Activated CD4-positive, alpha-beta memory T cell treated with anti-CD3 and anti-CD28 coated beads, Interleukin-2, amount 10 ng/mL, durations not matched to agents 7 days and 5 days (primary cell): ENCODE data around the gene FAM210B. TPM values are rescaled to one million over a fixed set of nuclear protein-coding genes. Genes with fewer than 3 reads are reported as not detected.
"Not testable (repeated sequence)": the region's sequence is repeated elsewhere in the genome, so short reads cannot be mapped to it uniquely, and the experiment has no call there.

ENCODE experiments used
- CTCF ChIA-PET: fragments of 350-600 bp; sonication (Branson Sonifier 250); formaldehyde crosslinking; loops from one replicate; lab custom pipeline; 2021; ENCODE audit warnings: antibody characterized with exemption, inconsistent platforms; lab: Charles Lee
- POLR2A ChIA-PET: fragments of 350-600 bp; sonication (Branson Sonifier 250); formaldehyde crosslinking; loops from one replicate; lab custom pipeline; 2021; ENCODE audit warnings: antibody characterized with exemption; lab: Charles Lee
- DNase-seq: peaks from one replicate; pipeline ENCODE4 v3.0.0-alpha.2; 2020
- H3K27ac Mint-ChIP-seq: one replicate; pipeline ENCODE4 v1.8.0; 2021; ENCODE audit warnings: mild to moderate bottlenecking, mixed read lengths
- H3K27me3 Mint-ChIP-seq: one replicate; pipeline ENCODE4 v1.8.0; 2021; ENCODE audit warnings: mixed read lengths
- H3K36me3 Mint-ChIP-seq: one replicate; pipeline ENCODE4 v1.8.0; 2021; ENCODE audit warnings: low read depth, mixed read lengths
- H3K4me1 Mint-ChIP-seq: one replicate; pipeline ENCODE4 v1.8.0; 2021; ENCODE audit warnings: mixed read lengths
- H3K4me3 Mint-ChIP-seq: one replicate; pipeline ENCODE4 v1.8.0; 2021; ENCODE audit warnings: mild to moderate bottlenecking, mixed read lengths
- H3K9me3 Mint-ChIP-seq: one replicate; pipeline ENCODE4 v1.8.0; 2021; ENCODE audit warnings: mixed read lengths
- total RNA-seq, 2 experiments: library from RNA; stranded (reverse); gene quantifications; one replicate each; pipeline ENCODE4 v1.2.3, GENCODE V29; 2021

The FAM210B gene
- total RNA-seq, 2 experiments from 2014 or later: 3.7 to 4.3 TPM

- CTCF ChIA-PET: interaction anchor here (0.6 kb wide), 1 partner anchor 11 kb away, joined by 3 read pairs; no protein-coding TSS in a partner anchor
- POLR2A ChIA-PET: no interaction called here
- Mint-ChIP-seq H3K36me3 (peaks cover 87% of the 10 kb centered on the region), H3K9me3 (no peaks in the 10 kb centered on the region), H3K27me3 (no peaks in the 10 kb centered on the region), H3K4me3 (no peak overlapping the region), H3K4me1 (peaks cover 69% of the 10 kb centered on the region), H3K27ac (no peak overlapping the region)
- DNase-seq: no peak
Measured at GRCh38 chr20:56386219-56386618, 27.4 kb downstream of the FAM210B start.

GRCh38 chr20:56388882-56389281 lies 30.1 kb downstream of the FAM210B start:
- no peak overlapping the region for H3K4me3 Mint-ChIP-seq
- no peaks in the 10 kb centered on the region for H3K9me3 Mint-ChIP-seq
- H3K27ac Mint-ChIP-seq: peak overlapping the region; percentile 2
- POLR2A ChIA-PET: no interaction called here
- H3K27me3 Mint-ChIP-seq: no peaks in the 10 kb centered on the region
- no peak for DNase-seq
- peaks cover 61% of the 10 kb centered on the region for H3K4me1 Mint-ChIP-seq
- CTCF ChIA-PET: no interaction called here
- peaks cover 74% of the 10 kb centered on the region for H3K36me3 Mint-ChIP-seq

GRCh38 chr20:56389807-56390206 lies 31.0 kb downstream of the FAM210B start:
- Mint-ChIP-seq H3K36me3 (peaks cover 70% of the 10 kb centered on the region), H3K4me3 (peak overlapping the region; percentile 47)
- CTCF ChIA-PET: no interaction called here

GRCh38 chr20:56390396-56390795 lies 31.6 kb downstream of the FAM210B start:
- Mint-ChIP-seq H3K4me1 (peaks cover 67% of the 10 kb centered on the region), H3K4me3 (peak overlapping the region; percentile 47), H3K36me3 (peaks cover 71% of the 10 kb centered on the region)
- H3K27ac Mint-ChIP-seq, DNase-seq, H3K27me3 Mint-ChIP-seq, H3K9me3 Mint-ChIP-seq: not testable (repeated sequence)
- POLR2A ChIA-PET: interaction anchor here (1.2 to 4.1 kb wide), 6 partner anchors 9 to 86 kb away, joined by 6 to 58 read pairs (median 14); partner anchors contain the start of genes CASS4 and FAM210B
- CTCF ChIA-PET: interaction anchor here (0.9 kb wide), 1 partner anchor 17 kb away, joined by 3 read pairs; no protein-coding TSS in a partner anchor

More at GRCh38 chr20:56389807-56390206, 31.0 kb downstream of the FAM210B start:
- H3K9me3 Mint-ChIP-seq: no peaks in the 10 kb centered on the region
- POLR2A ChIA-PET: no interaction called here
- H3K4me1 Mint-ChIP-seq: peaks cover 66% of the 10 kb centered on the region
- H3K27me3 Mint-ChIP-seq: no peaks in the 10 kb centered on the region
- peak overlapping the region; percentile 17 for H3K27ac Mint-ChIP-seq
- DNase-seq: no peak

GRCh38 chr20:56391037-56391436 lies 32.3 kb downstream of the FAM210B start:
- no peak overlapping the region for H3K27ac Mint-ChIP-seq
- no peak for DNase-seq
- ChIA-PET POLR2A (interaction anchor here (0.5 to 4.1 kb wide), 17 partner anchors 8 to 94 kb away, joined by 4 to 58 read pairs (median 6); partner anchors contain the start of genes CASS4, FAM210B and RTF2), CTCF (interaction anchor here (0.9 to 1.8 kb wide), 2 partner anchors 18 to 78 kb away, joined by 3 to 12 read pairs; partner anchors contain the start of gene RTF2)
- H3K27me3 Mint-ChIP-seq: no peaks in the 10 kb centered on the region
- H3K36me3 Mint-ChIP-seq: peaks cover 72% of the 10 kb centered on the region
- no peaks in the 10 kb centered on the region for H3K9me3 Mint-ChIP-seq
- H3K4me3 Mint-ChIP-seq: no peak overlapping the region
- peaks cover 70% of the 10 kb centered on the region for H3K4me1 Mint-ChIP-seq

- no peaks in the 10 kb centered on the region for H3K27me3 Mint-ChIP-seq
- H3K9me3 Mint-ChIP-seq: no peaks in the 10 kb centered on the region
- H3K4me3 Mint-ChIP-seq: no peak overlapping the region
- ChIA-PET CTCF (interaction anchor here (0.8 to 1.8 kb wide), 4 partner anchors 18 to 124 kb away, joined by 3 to 12 read pairs (median 3); partner anchors contain the start of gene RTF2), POLR2A (interaction anchor here (0.5 to 4.1 kb wide), 31 partner anchors 9 to 1000 kb away, joined by 3 to 58 read pairs (median 5); partner anchors contain the start of genes CASS4, FAM210B and RTF2)
- H3K36me3 Mint-ChIP-seq: peaks cover 69% of the 10 kb centered on the region
- peaks cover 65% of the 10 kb centered on the region for H3K4me1 Mint-ChIP-seq
- no peak overlapping the region for H3K27ac Mint-ChIP-seq
- no peak for DNase-seq
Measured at GRCh38 chr20:56391596-56392131, 32.9 kb downstream of the FAM210B start.

- POLR2A ChIA-PET: interaction anchor here (0.7 to 4.1 kb wide), 29 partner anchors 9 to 1000 kb away, joined by 3 to 58 read pairs (median 5); partner anchors contain the start of genes CASS4, FAM210B and RTF2
- CTCF ChIA-PET: interaction anchor here (0.8 to 1.8 kb wide), 5 partner anchors 17 to 123 kb away, joined by 3 to 12 read pairs (median 3); partner anchors contain the start of gene RTF2
- no peak within 1 kb of the TSS for H3K27ac Mint-ChIP-seq
- H3K36me3 Mint-ChIP-seq: peaks cover 72% of the 10 kb centered on the region
- H3K9me3 Mint-ChIP-seq: no peaks in the 10 kb centered on the region
- peaks cover 66% of the 10 kb centered on the region for H3K4me1 Mint-ChIP-seq
- H3K4me3 Mint-ChIP-seq: no peak within 1 kb of the TSS
- H3K27me3 Mint-ChIP-seq: no peaks in the 10 kb centered on the region
- DNase-seq: peak; percentile 99
Measured at GRCh38 chr20:56392132-56392880, 33.5 kb downstream of the FAM210B start, which contains the start of the genes AURKA and CSTF1. Gene AURKA (minus strand): TSS chr20:56392215. CDS start chr20:56388197, 4,018 bp downstream. Gene CSTF1 (plus strand): TSS chr20:56392645. CDS start chr20:56395553, 2,908 bp downstream.

GRCh38 chr20:56392881-56393482 lies 34.2 kb downstream of the FAM210B start:
- no peak for DNase-seq
- Mint-ChIP-seq H3K27me3 (no peaks in the 10 kb centered on the region), H3K9me3 (no peaks in the 10 kb centered on the region), H3K27ac (no peak overlapping the region), H3K4me1 (peaks cover 64% of the 10 kb centered on the region), H3K4me3 (no peak overlapping the region), H3K36me3 (peaks cover 73% of the 10 kb centered on the region)
- ChIA-PET CTCF (interaction anchor here (0.8 to 2.1 kb wide), 5 partner anchors 17 to 76 kb away, joined by 3 to 6 read pairs (median 4); partner anchors contain the start of genes CASS4 and RTF2), POLR2A (interaction anchor here (0.6 to 4.1 kb wide), 23 partner anchors 12 to 1005 kb away, joined by 3 to 58 read pairs (median 7); partner anchors contain the start of genes CASS4, FAM210B and RTF2)

- H3K4me3 Mint-ChIP-seq: no peak overlapping the region
- POLR2A ChIA-PET: interaction anchor here (0.6 to 4.1 kb wide), 9 partner anchors 19 to 1004 kb away, joined by 3 to 58 read pairs (median 7); partner anchors contain the start of genes CASS4 and RTF2
- H3K9me3 Mint-ChIP-seq: no peaks in the 10 kb centered on the region
- no peak overlapping the region for H3K27ac Mint-ChIP-seq
- H3K36me3 Mint-ChIP-seq: peaks cover 72% of the 10 kb centered on the region
- H3K4me1 Mint-ChIP-seq: peaks cover 59% of the 10 kb centered on the region
- CTCF ChIA-PET: interaction anchor here (0.8 to 2.1 kb wide), 4 partner anchors 19 to 76 kb away, joined by 3 to 6 read pairs (median 4); partner anchors contain the start of genes CASS4 and RTF2
- no peak for DNase-seq
- no peaks in the 10 kb centered on the region for H3K27me3 Mint-ChIP-seq
Measured at GRCh38 chr20:56393653-56394052, 34.9 kb downstream of the FAM210B start.

- no peak overlapping the region for H3K27ac Mint-ChIP-seq
- peaks cover 70% of the 10 kb centered on the region for H3K36me3 Mint-ChIP-seq
- POLR2A ChIA-PET: interaction anchor here (1.1 to 1.6 kb wide), 4 partner anchors 12 to 74 kb away, joined by 3 to 8 read pairs (median 4); partner anchors contain the start of genes CASS4, FAM210B and RTF2
Measured at GRCh38 chr20:56395166-56395565, 36.4 kb downstream of the FAM210B start.

GRCh38 chr20:56400001-56400640 lies 41.3 kb downstream of the FAM210B start:
- Mint-ChIP-seq H3K4me1 (peaks cover 37% of the 10 kb centered on the region), H3K27ac (no peak overlapping the region), H3K27me3 (no peaks in the 10 kb centered on the region), H3K4me3 (no peak overlapping the region), H3K9me3 (no peaks in the 10 kb centered on the region), H3K36me3 (peaks cover 80% of the 10 kb centered on the region)
- peak; percentile 66 for DNase-seq
- POLR2A ChIA-PET: interaction anchor here (1.3 kb wide), 1 partner anchor 12 kb away, joined by 3 read pairs; the partner anchor contains the start of gene CASS4
- CTCF ChIA-PET: interaction anchor here (1.0 to 1.1 kb wide), 3 partner anchors 12 to 69 kb away, joined by 3 to 5 read pairs (median 3); partner anchors contain the start of gene CASS4

More at GRCh38 chr20:56395166-56395565, 36.4 kb downstream of the FAM210B start:
- no peak for DNase-seq
- CTCF ChIA-PET: interaction anchor here (0.7 to 2.7 kb wide), 4 partner anchors 17 to 138 kb away, joined by 3 to 8 read pairs (median 4); partner anchors contain the start of genes CASS4 and FAM209B
- Mint-ChIP-seq H3K27me3 (no peaks in the 10 kb centered on the region), H3K9me3 (no peaks in the 10 kb centered on the region), H3K4me1 (peaks cover 52% of the 10 kb centered on the region), H3K4me3 (no peak overlapping the region)
